Coronary artery (tissue), 2 donors: ENCODE data around the gene CDC42EP3.
A peak's percentile ranks its signal among the peaks of the same experiment; 100 is the strongest.

Experiments
- DNase-seq: peaks from one replicate; pipeline ENCODE4 v3.0.0-alpha.2; 2017; ENCODE audit warnings: low spot score
- H3K27ac ChIP-seq, 2 donors: fragments of 200-600 bp; sonication (generic); one replicate each; pipeline ENCODE4 v1.5.1; 2016 to 2019
- H3K4me3 ChIP-seq: fragments of 200-600 bp; sonication (generic); 2 replicates; pipeline ENCODE4 v1.5.1; 2016; ENCODE audit warnings: mild to moderate bottlenecking, moderate library complexity
- TF ChIP-seq, protein P1 (sequence below): fragments of 200-600 bp; sonication (generic); IDR thresholded peaks from one replicate; pipeline ENCODE4 v1.5.1; 2019; ENCODE audit warnings: antibody characterized with exemption

CDC42EP3 gene

DNA sequence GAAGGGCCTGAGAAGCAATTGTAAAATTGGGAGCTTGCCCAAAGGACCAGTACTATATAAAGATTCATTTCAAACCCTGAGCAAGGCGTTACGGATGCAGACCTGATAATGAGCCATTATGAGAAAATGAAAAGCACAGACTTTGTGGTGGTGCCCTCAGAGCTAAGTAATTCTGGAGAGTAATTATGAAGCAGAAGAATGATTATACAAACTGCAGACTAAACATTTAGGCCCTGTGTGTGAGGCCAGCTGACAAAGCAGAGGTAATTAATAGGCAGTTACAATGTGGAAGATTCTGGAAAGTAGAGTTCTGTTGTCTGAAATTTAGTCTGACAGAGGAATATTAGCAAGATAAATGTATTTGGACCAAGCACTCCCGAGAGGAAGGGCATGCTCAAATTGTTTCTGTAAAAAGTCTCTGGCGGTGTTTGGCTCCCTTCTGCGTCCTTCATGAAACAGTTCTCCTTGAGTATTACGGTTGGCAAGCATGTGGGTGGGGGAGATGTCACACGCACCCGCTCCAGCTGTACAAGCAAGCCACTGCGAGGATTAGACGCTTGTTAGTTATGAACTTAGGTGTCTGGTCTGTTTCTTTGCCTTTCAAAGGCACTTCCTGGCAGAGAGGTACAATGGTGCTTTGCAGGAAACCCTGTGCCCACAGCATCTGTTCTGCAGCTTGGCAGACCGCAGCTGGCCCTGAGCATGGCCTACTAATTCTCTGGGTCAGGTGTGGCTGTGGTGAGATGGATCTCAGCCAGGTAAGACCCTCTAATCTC, 45.5 kb downstream of the CDC42EP3 start:
- H3K27ac ChIP-seq, result peak overlapping the region in 1 of 2 donors; percentile 23
- no peak for DNase-seq
- TF ChIP-seq, protein P1, sequence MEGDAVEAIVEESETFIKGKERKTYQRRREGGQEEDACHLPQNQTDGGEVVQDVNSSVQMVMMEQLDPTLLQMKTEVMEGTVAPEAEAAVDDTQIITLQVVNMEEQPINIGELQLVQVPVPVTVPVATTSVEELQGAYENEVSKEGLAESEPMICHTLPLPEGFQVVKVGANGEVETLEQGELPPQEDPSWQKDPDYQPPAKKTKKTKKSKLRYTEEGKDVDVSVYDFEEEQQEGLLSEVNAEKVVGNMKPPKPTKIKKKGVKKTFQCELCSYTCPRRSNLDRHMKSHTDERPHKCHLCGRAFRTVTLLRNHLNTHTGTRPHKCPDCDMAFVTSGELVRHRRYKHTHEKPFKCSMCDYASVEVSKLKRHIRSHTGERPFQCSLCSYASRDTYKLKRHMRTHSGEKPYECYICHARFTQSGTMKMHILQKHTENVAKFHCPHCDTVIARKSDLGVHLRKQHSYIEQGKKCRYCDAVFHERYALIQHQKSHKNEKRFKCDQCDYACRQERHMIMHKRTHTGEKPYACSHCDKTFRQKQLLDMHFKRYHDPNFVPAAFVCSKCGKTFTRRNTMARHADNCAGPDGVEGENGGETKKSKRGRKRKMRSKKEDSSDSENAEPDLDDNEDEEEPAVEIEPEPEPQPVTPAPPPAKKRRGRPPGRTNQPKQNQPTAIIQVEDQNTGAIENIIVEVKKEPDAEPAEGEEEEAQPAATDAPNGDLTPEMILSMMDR, result no peak
- H3K4me3 ChIP-seq, result no peak overlapping the region

DNA sequence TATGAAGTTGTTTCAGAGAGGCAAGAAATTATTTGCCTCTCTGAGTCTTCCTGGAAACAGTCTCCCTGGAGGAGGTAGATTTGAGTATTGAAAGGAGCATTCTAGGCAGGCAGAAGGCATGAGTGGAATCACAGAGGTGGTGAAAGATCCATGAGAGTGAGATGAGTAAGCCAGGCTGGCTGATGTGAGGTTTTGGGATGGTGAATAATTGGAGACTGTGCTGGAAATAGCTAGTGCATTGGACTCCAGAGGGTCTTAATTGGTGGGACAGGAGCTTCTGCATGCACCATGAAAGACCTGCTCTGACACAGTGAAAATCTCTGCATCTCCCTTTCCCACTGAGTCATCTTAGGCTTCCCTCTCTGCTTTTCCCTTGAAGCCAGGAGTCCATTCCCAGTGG, 46.3 kb downstream of the CDC42EP3 start:
- Histone ChIP-seq H3K27ac (no peak overlapping the region), H3K4me3 (no peak overlapping the region)
- DNase-seq, result no peak
- TF ChIP-seq, protein P1, result no peak

GRCh38 chr2:37623971-37624900, 47.2 kb downstream of the CDC42EP3 start:
- Histone ChIP-seq H3K4me3 (no peak overlapping the region), H3K27ac (no peak overlapping the region)
- DNase-seq, result no peak
- TF ChIP-seq, protein P1, result no peak

DNA sequence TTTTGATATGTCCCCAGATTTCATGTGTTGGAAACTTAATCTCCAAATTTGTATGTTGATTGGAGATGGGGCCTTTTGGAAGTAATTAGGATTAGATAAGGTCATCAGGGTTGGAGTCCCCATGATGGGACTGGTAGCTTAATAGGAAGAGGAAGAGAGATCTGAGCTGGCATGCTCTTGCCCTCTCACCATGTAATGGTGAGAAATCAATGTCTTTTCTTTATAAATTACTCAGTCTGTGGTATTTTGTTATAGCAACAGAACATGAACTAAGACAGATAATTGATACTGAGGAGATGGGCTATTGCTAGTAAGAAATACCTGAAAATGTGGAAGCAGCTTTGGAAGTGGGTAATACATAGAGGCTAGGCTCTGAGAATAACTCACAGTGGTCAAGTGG, 48.0 kb downstream of the CDC42EP3 start:
- Histone ChIP-seq H3K27ac (no peak overlapping the region), H3K4me3 (no peak overlapping the region)
- TF ChIP-seq, protein P1, result no peak
- DNase-seq, result no peak

DNA sequence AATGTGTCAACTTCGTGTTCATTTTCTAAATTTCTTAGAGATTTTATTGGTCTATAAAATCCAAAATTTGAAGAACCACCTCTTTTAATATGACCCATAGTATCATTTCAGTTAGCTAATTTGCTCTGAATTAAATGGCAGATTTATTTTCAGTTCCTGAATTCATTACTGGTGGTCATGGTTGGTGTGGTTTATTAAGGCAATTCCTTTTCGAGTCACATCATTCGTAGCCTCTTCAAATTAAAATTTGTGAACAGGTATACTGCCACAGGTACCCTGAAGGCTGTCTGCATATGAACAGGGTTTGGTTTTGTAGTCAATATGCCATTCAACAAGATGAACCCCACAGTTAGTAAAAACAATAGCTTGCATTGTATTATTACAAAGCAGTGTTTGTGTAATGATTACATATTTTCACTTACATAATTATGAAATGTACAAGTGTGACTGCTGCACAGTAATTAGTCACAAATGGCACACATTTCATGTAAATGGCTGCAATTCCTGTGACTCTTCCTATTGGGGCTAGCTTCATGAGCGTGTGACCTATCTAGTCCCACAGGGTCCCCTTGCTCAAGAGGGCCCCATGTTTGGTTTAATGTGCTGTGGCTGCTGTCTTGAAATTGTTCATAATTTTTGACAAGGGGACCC, 48.9 kb downstream of the CDC42EP3 start:
- TF ChIP-seq, protein P1, result no peak
- no peak overlapping the region for H3K4me3 ChIP-seq
- no peak for DNase-seq
- H3K27ac ChIP-seq, result no peak overlapping the region

- no peak overlapping the region for H3K27ac ChIP-seq
- no peak overlapping the region for H3K4me3 ChIP-seq
- DNase-seq, result no peak
- TF ChIP-seq, protein P1, result no peak
Observed at GRCh38 chr2:37621199-37621598, 50.2 kb downstream of the CDC42EP3 start.
